ENCODE results near the gene IRX1.

Gene IRX1

GRCh38 chr5:3615217-3615616 is 19.6 kb downstream of the IRX1 start:
- TF ChIP-seq, protein P1, sequence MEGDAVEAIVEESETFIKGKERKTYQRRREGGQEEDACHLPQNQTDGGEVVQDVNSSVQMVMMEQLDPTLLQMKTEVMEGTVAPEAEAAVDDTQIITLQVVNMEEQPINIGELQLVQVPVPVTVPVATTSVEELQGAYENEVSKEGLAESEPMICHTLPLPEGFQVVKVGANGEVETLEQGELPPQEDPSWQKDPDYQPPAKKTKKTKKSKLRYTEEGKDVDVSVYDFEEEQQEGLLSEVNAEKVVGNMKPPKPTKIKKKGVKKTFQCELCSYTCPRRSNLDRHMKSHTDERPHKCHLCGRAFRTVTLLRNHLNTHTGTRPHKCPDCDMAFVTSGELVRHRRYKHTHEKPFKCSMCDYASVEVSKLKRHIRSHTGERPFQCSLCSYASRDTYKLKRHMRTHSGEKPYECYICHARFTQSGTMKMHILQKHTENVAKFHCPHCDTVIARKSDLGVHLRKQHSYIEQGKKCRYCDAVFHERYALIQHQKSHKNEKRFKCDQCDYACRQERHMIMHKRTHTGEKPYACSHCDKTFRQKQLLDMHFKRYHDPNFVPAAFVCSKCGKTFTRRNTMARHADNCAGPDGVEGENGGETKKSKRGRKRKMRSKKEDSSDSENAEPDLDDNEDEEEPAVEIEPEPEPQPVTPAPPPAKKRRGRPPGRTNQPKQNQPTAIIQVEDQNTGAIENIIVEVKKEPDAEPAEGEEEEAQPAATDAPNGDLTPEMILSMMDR (conservative IDR thresholded peaks at IDR 0.05; ENCODE audit: low read depth, low read length) = no peak
- Histone ChIP-seq H3K36me3 (ENCODE audit: insufficient read depth) (no peaks in the 10 kb centered on the region), H3K27ac (no peak overlapping the region), H3K4me1 (ENCODE audit: low read depth, poor library complexity, severe bottlenecking) (no peaks in the 10 kb centered on the region), H3K4me2 (no peak overlapping the region), H3K79me2 (ENCODE audit: insufficient read depth, low read depth) (no peaks in the 10 kb centered on the region), H3K9ac (no peak overlapping the region), H3K27me3 (ENCODE audit: insufficient read depth, low read depth) (no peaks in the 10 kb centered on the region), H4K20me1 (ENCODE audit: insufficient read depth) (no peaks in the 10 kb centered on the region), H3K4me3 (IDR thresholded peaks at IDR 0.05; ENCODE audit: insufficient read depth, low read depth, low read length) (no peak overlapping the region), H2AFZ (ENCODE audit: low read depth) (no peak overlapping the region)

DNA sequence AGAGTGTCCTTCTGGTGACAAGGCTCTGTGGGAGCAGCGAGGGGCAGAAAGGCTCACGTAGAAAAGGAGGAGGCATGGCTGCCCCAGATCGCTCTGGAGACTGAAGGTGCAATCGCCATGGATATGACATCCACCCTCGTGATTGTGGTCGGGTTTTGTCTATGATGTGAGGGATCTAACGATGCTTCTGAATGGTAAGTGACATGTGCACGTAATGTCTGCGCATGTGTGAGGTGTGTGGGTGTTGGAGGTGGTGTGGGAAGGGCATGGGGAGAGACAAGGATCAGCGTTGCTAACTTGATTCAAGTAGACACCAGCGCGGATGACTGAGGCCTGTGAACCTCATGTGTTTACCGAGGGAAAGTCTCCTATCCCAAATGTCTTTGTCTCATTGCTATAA is 20.2 kb downstream of the IRX1 start:
- Histone ChIP-seq H3K9ac (no peak overlapping the region), H3K4me1 (ENCODE audit: low read depth, poor library complexity, severe bottlenecking) (no peaks in the 10 kb centered on the region), H3K27me3 (ENCODE audit: insufficient read depth, low read depth) (no peaks in the 10 kb centered on the region), H3K36me3 (ENCODE audit: insufficient read depth) (no peaks in the 10 kb centered on the region), H3K4me2 (no peak overlapping the region), H3K4me3 (IDR thresholded peaks at IDR 0.05; ENCODE audit: insufficient read depth, low read depth, low read length) (no peak overlapping the region), H3K79me2 (ENCODE audit: insufficient read depth, low read depth) (no peaks in the 10 kb centered on the region), H2AFZ (ENCODE audit: low read depth) (no peak overlapping the region), H4K20me1 (ENCODE audit: insufficient read depth) (no peaks in the 10 kb centered on the region), H3K27ac (no peak overlapping the region)
- TF ChIP-seq, protein P1 (conservative IDR thresholded peaks at IDR 0.05; ENCODE audit: low read depth, low read length) = no peak

GRCh38 chr5:3619579-3619978 is 23.9 kb downstream of the IRX1 start:
- Histone ChIP-seq H4K20me1 (ENCODE audit: insufficient read depth) (no peaks in the 10 kb centered on the region), H2AFZ (ENCODE audit: low read depth) (no peak overlapping the region), H3K9ac (no peak overlapping the region), H3K4me2 (no peak overlapping the region), H3K4me1 (ENCODE audit: low read depth, poor library complexity, severe bottlenecking) (no peaks in the 10 kb centered on the region), H3K36me3 (ENCODE audit: insufficient read depth) (no peaks in the 10 kb centered on the region), H3K79me2 (ENCODE audit: insufficient read depth, low read depth) (no peaks in the 10 kb centered on the region), H3K27ac (no peak overlapping the region), H3K27me3 (ENCODE audit: insufficient read depth, low read depth) (no peaks in the 10 kb centered on the region), H3K4me3 (IDR thresholded peaks at IDR 0.05; ENCODE audit: insufficient read depth, low read depth, low read length) (no peak overlapping the region)
- TF ChIP-seq, protein P1 (conservative IDR thresholded peaks at IDR 0.05; ENCODE audit: low read depth, low read length) = no peak

- H3K9ac ChIP-seq = no peak overlapping the region
- H3K4me3 ChIP-seq (IDR thresholded peaks at IDR 0.05; ENCODE audit: insufficient read depth, low read depth, low read length) = no peak overlapping the region
- H2AFZ ChIP-seq (ENCODE audit: low read depth) = no peak overlapping the region
- H3K27ac ChIP-seq = no peak overlapping the region
- H3K4me1 ChIP-seq (ENCODE audit: low read depth, poor library complexity, severe bottlenecking) = no peaks in the 10 kb centered on the region
- H3K27me3 ChIP-seq (ENCODE audit: insufficient read depth, low read depth) = no peaks in the 10 kb centered on the region
- no peaks in the 10 kb centered on the region for H4K20me1 ChIP-seq (ENCODE audit: insufficient read depth)
- TF ChIP-seq, protein P1 (conservative IDR thresholded peaks at IDR 0.05; ENCODE audit: low read depth, low read length) = no peak
- no peaks in the 10 kb centered on the region for H3K79me2 ChIP-seq (ENCODE audit: insufficient read depth, low read depth)
- H3K36me3 ChIP-seq (ENCODE audit: insufficient read depth) = no peaks in the 10 kb centered on the region
- H3K4me2 ChIP-seq = no peak overlapping the region
Measured at GRCh38 chr5:3622961-3623360, 27.3 kb downstream of the IRX1 start.

Measured in KMS-11 (cell line).